Aorta (tissue), 5 donors: ENCODE results near the gene RNF141. TPM values are rescaled to one million over a fixed set of nuclear protein-coding genes. Genes with fewer than 3 reads are reported as not detected.

Experiments
- ATAC-seq: fragments of 200-7000 bp; cut with Tn5 transposase; one replicate; pipeline ENCODE4 v1.9.1; 2022; ENCODE audit warnings: moderate library complexity; ENCODE audit not compliant: low FRiP score
- DNase-seq, 2 donors: peaks; one replicate each; pipeline ENCODE4 v3.0.0-alpha.2; 2020
- H3K27ac ChIP-seq, 2 donors: one replicate each; pipeline ENCODE4 v1.5.1; 2013; ENCODE audit warnings: low read length in 2 of 2, mild to moderate bottlenecking in 2 of 2, moderate library complexity in 2 of 2, control low read depth in 1 of 2, inconsistent platforms in 1 of 2, low read depth in 1 of 2
- H3K27me3 ChIP-seq, 2 donors: one replicate each; pipeline ENCODE4 v1.6.1; 2013; ENCODE audit warnings: control low read depth in 1 of 2, low read length in 1 of 2, mild to moderate bottlenecking in 1 of 2, moderate library complexity in 1 of 2; ENCODE audit not compliant: insufficient read depth in 2 of 2, control insufficient read depth in 1 of 2
- H3K36me3 ChIP-seq, 2 donors: one replicate each; pipeline ENCODE4 v1.6.1; 2013; ENCODE audit warnings: control low read depth in 1 of 2, low read length in 1 of 2, mild to moderate bottlenecking in 1 of 2; ENCODE audit not compliant: insufficient read depth in 2 of 2, control insufficient read depth in 1 of 2
- H3K4me1 ChIP-seq, 2 donors: one replicate each; pipeline ENCODE4 v1.6.1; 2013; ENCODE audit warnings: low read length in 2 of 2, control low read depth in 1 of 2, mild to moderate bottlenecking in 1 of 2, moderate library complexity in 1 of 2; ENCODE audit not compliant: insufficient read depth in 2 of 2, control insufficient read depth in 1 of 2
- H3K4me3 ChIP-seq, 2 donors: one replicate each; pipeline ENCODE4 v1.5.1; 2013; ENCODE audit warnings: low read length in 2 of 2, control low read depth in 1 of 2, mild to moderate bottlenecking in 1 of 2
- H3K9me3 ChIP-seq: one replicate; pipeline ENCODE4 v1.6.1; 2013; ENCODE audit warnings: mild to moderate bottlenecking, low read length; ENCODE audit not compliant: control insufficient read depth
- WGBS, 2 donors: extraction: QIAGEN DNeasy Blood & Tissue Kit; methylation state at CpG; one replicate each; pipeline ENCODE4 v1.1.7; 2013; 5-methylcytosine and 5-hydroxymethylcytosine counted together
- intact Hi-C, 2 donors: fragments of 100-400 bp; cut with DNase I; formaldehyde crosslinking; loops; one replicate each; pipeline versions ENCODE4 v1.14.2 to v1.15.0; 2022
- polyA plus RNA-seq, 2 donors: library from polyadenylated mRNA; stranded (reverse); fragments of 200-250 nt; gene quantifications; one replicate each; pipeline ENCODE4 v1.2.3, GENCODE V29; 2013
- total RNA-seq, 2 donors: library from RNA; stranded (reverse); fragmentation: NEBNext Ultra II Directional; extraction: Animal tissue kit (Norgen Biotek cat#: 25700); gene quantifications; one replicate each; pipeline ENCODE4 v1.2.1, GENCODE V29; 2021
- donor health status: healthy with polysubstance abuse.
- donor health status: Bipolar disorder and iron deficiency.
- donor health status: DM: no; HTN: no; CAD: no.
- donor health status: DM: no; HTN: no; CAD: no.
- donor health status: DM: yes; HTN: yes; CAD: no.

The RNF141 gene
- total and polyA plus RNA-seq, 4 donors = 20.5 to 61.6 (median 51.1) TPM

DNA sequence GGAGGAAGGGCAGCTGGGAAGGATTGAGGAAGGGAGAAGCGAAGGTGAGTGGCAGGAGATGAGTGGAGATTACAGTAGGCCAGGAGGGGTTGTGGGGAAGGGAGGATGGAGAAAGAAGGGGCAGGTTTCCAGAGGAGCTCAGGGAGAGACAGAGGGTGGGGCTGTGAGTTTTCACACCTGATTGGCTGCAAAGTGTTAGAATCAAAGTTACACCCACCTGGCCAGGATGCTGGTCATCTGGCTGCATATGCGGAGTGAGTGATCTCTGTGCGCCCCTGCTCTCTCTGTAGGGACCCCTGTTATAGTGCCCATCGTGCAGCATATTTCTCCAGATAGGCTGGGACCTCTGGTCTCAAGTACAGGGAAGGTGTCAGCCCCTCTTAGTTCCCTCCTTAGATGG, 67.6 kb downstream of the RNF141 start:
- H3K36me3 ChIP-seq = no peaks in the 10 kb centered on the region
- no peak overlapping the region for H3K4me3 ChIP-seq
- ATAC-seq (no peak), DNase-seq (no peak)
- intact Hi-C loops = no loop called here
- H3K27ac ChIP-seq = no peak overlapping the region
- H3K27me3 ChIP-seq = no peaks in the 10 kb centered on the region
- H3K9me3 ChIP-seq = no peaks in the 10 kb centered on the region
- H3K4me1 ChIP-seq = no peaks in the 10 kb centered on the region
- 85 to 86% methylated on average over 4 of the region's 4 CpGs for WGBS, 2 donors

DNA sequence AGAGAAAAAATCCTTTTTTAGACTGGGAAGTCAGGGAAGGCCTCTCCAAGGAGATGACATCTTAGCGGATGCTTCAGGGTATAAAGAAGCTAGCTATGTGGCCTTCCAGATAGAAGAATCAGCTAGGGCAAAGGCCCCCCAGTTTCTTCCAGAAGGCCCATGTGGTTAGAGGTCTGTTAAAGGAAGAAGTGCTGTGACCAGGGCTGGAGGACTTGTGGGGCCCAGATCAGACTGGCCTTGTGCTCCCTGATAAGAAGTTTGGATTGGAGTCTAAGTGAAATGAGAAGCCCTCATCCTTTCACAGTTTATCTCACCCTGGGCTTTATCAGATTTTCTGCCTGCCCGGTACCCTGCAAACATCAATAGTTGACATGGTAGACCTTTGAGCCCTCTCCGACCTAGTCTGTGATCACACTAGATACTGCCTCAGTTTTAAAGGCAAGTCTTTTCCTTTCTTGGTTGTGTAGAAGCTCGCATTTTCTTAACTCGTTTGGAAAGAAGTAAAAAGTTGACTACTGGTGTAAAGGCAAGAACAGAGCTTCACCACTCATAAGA, 78.2 kb downstream of the RNF141 start:
- intact Hi-C loops = no loop called here
- no peak overlapping the region for H3K27ac ChIP-seq
- H3K27me3 ChIP-seq = no peaks in the 10 kb centered on the region
- WGBS, 2 donors = 92 to 94% methylated on average over 5 of the region's 5 CpGs
- peaks cover 0 to 4% of the 10 kb centered on the region in 2 donors for H3K36me3 ChIP-seq
- ATAC-seq (no peak), DNase-seq (no peak)
- no peak overlapping the region for H3K4me3 ChIP-seq
- no peaks in the 10 kb centered on the region for H3K4me1 ChIP-seq
- no peaks in the 10 kb centered on the region for H3K9me3 ChIP-seq

Other genes starting within 250 kb of the RNF141 start
- gene SBF2, start 247.0 kb downstream of the RNF141 start, total RNA-seq = 10 to 100 TPM; 76.8 to 82.0 TPM
- gene SBF2, start 247.0 kb downstream of the RNF141 start, polyA plus RNA-seq = 10 to 100 TPM in 1 of 2 donors, 1 to 10 TPM in 1; 6.4 to 18.3 TPM
- 10 to 100 TPM; 31.9 to 76.1 TPM for gene ADM, start 236.1 kb downstream of the RNF141 start, total RNA-seq
- 1 to 10 TPM; 1.5 to 3.1 TPM for gene ADM, start 236.1 kb downstream of the RNF141 start, polyA plus RNA-seq
- 10 to 100 TPM in 1 of 2 donors, 1 to 10 TPM in 1; 7.8 to 16.9 TPM for gene AMPD3, start 85.9 kb downstream of the RNF141 start, total RNA-seq
- 1 to 10 TPM; 2.5 to 3.8 TPM for gene AMPD3, start 85.9 kb downstream of the RNF141 start, polyA plus RNA-seq
- gene LYVE1, start 27.5 kb upstream of the RNF141 start, total RNA-seq = 100 to 1,000 TPM; 165 to 179 TPM
- gene LYVE1, start 27.5 kb upstream of the RNF141 start, polyA plus RNA-seq = 10 to 100 TPM; 11.8 to 28.2 TPM
- gene IRAG1, start 152.6 kb upstream of the RNF141 start, total RNA-seq = 100 to 1,000 TPM; 189 to 518 TPM
- gene IRAG1, start 152.6 kb upstream of the RNF141 start, polyA plus RNA-seq = 100 to 1,000 TPM in 1 of 2 donors, 10 to 100 TPM in 1; 92.3 to 135 TPM
- gene CTR9, start 210.1 kb upstream of the RNF141 start, total RNA-seq = 10 to 100 TPM; 29.7 to 32.2 TPM
- gene CTR9, start 210.1 kb upstream of the RNF141 start, polyA plus RNA-seq = 10 to 100 TPM; 10.8 to 12.6 TPM